Measurements from ENCODE around the gene MAPK10.

DNA sequence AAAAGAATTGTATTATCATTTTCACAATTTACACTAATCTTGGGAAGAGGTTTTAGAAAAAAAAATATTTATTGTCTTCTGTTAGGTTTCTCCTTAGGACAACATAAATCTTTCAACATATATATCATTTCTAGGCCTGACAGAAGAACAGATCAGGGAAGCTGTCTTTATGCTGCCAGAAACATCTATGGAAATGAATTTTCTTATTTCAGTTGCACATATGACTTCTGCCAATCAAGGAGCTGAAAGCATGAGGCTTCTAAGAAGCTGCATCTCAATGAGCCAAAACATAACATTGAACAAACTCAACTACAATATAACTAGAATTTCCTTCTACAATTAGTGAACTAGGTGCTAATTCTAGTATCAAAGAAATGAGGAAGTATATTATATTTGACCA lies 258.4 kb downstream of the MAPK10 start:
- TF ChIP-seq, protein P1, sequence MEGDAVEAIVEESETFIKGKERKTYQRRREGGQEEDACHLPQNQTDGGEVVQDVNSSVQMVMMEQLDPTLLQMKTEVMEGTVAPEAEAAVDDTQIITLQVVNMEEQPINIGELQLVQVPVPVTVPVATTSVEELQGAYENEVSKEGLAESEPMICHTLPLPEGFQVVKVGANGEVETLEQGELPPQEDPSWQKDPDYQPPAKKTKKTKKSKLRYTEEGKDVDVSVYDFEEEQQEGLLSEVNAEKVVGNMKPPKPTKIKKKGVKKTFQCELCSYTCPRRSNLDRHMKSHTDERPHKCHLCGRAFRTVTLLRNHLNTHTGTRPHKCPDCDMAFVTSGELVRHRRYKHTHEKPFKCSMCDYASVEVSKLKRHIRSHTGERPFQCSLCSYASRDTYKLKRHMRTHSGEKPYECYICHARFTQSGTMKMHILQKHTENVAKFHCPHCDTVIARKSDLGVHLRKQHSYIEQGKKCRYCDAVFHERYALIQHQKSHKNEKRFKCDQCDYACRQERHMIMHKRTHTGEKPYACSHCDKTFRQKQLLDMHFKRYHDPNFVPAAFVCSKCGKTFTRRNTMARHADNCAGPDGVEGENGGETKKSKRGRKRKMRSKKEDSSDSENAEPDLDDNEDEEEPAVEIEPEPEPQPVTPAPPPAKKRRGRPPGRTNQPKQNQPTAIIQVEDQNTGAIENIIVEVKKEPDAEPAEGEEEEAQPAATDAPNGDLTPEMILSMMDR (IDR thresholded peaks at IDR 0.05): no peak
- TF ChIP-seq RFX5 (IDR thresholded peaks at IDR 0.05) (no peak), EHMT2 (IDR thresholded peaks at IDR 0.05; ENCODE audit: low read depth) (no peak), POLR2A (IDR thresholded peaks at IDR 0.05; ENCODE audit: low read length) (no peak), RAD21 (conservative IDR thresholded peaks at IDR 0.05 in 1 of 2, IDR thresholded peaks at IDR 0.05 in 1 of 2) (no peak), MAFK (IDR thresholded peaks at IDR 0.05; ENCODE audit: partially characterized antibody) (no peak), MAZ (IDR thresholded peaks at IDR 0.05; ENCODE audit: borderline replicate concordance, low read depth, low read length) (no peak), MYC (IDR thresholded peaks at IDR 0.05; ENCODE audit: borderline replicate concordance, low read length) (no peak), CBX2 (IDR thresholded peaks at IDR 0.05; ENCODE audit: borderline replicate concordance, low read depth) (no peak), ESRRA (IDR thresholded peaks at IDR 0.05; ENCODE audit: borderline replicate concordance, low read length) (no peak), NFE2L2 (conservative IDR thresholded peaks at IDR 0.05; ENCODE audit: low read length) (no peak)
